Measurements from ENCODE around the gene ETV1. TPM values are rescaled to one million over a fixed set of nuclear protein-coding genes. Genes with fewer than 3 reads are reported as not detected.

The ETV1 gene
- total RNA-seq, 2 donors from 2014 or later = 27.7 to 58.4 TPM

GRCh38 chr7:14001139-14001538 is 11.7 kb upstream of the ETV1 start:
- no peak for DNase-seq (ENCODE audit: low spot score)
- H3K4me3 ChIP-seq = no peak overlapping the region
- TF ChIP-seq CTCF (IDR thresholded peaks at IDR 0.05) = no peak

GRCh38 chr7:14000247-14000646 is 10.8 kb upstream of the ETV1 start:
- Histone ChIP-seq H3K9me3 (no peaks in the 10 kb centered on the region), H3K4me1 (no peaks in the 10 kb centered on the region), H3K4me3 (no peak overlapping the region), H3K27ac (no peak overlapping the region), H3K36me3 (no peaks in the 10 kb centered on the region), H3K27me3 (no peaks in the 10 kb centered on the region)
- TF ChIP-seq CTCF (IDR thresholded peaks at IDR 0.05) = no peak
- DNase-seq (ENCODE audit: low spot score) = no peak

More at GRCh38 chr7:14001139-14001538, 11.7 kb upstream of the ETV1 start:
- no peaks in the 10 kb centered on the region for H3K27me3 ChIP-seq
- no peaks in the 10 kb centered on the region for H3K36me3 ChIP-seq
- H3K27ac ChIP-seq = no peak overlapping the region
- no peaks in the 10 kb centered on the region for H3K4me1 ChIP-seq
- no peaks in the 10 kb centered on the region for H3K9me3 ChIP-seq

GRCh38 chr7:13998866-13999265 is 9.4 kb upstream of the ETV1 start:
- H3K4me3 ChIP-seq = no peak overlapping the region
- no peak for TF ChIP-seq CTCF (IDR thresholded peaks at IDR 0.05)
- H3K27me3 ChIP-seq = no peaks in the 10 kb centered on the region
- H3K36me3 ChIP-seq = no peaks in the 10 kb centered on the region
- no peak overlapping the region for H3K27ac ChIP-seq
- DNase-seq (ENCODE audit: low spot score) = no peak
- no peaks in the 10 kb centered on the region for H3K4me1 ChIP-seq
- no peaks in the 10 kb centered on the region for H3K9me3 ChIP-seq

- Histone ChIP-seq H3K36me3 (no peaks in the 10 kb centered on the region), H3K27me3 (no peaks in the 10 kb centered on the region), H3K4me1 (peaks cover 0 to 4% of the 10 kb centered on the region in 2 donors), H3K27ac (peak overlapping the region; percentile 91 to 94), H3K4me3 (peak overlapping the region in 1 of 2 donors; percentile 70), H3K9me3 (no peaks in the 10 kb centered on the region)
- no peak for DNase-seq (ENCODE audit: low spot score)
- no peak for TF ChIP-seq CTCF (IDR thresholded peaks at IDR 0.05)
These were observed 3.1 kb upstream of the ETV1 start for GRCh38 chr7:13992596-13992964.

- no peaks in the 10 kb centered on the region for H3K27me3 ChIP-seq
- H3K27ac ChIP-seq = peak overlapping the region; percentile 91 to 94
- no peak for TF ChIP-seq CTCF (IDR thresholded peaks at IDR 0.05)
- H3K4me3 ChIP-seq = peak overlapping the region; percentile 66 to 70
- no peaks in the 10 kb centered on the region for H3K9me3 ChIP-seq
- no peak for DNase-seq (ENCODE audit: low spot score)
- peaks cover 0 to 4% of the 10 kb centered on the region in 2 donors for H3K4me1 ChIP-seq
- H3K36me3 ChIP-seq = no peaks in the 10 kb centered on the region
These were observed 2.5 kb upstream of the ETV1 start for GRCh38 chr7:13991791-13992595.

Data from right atrium auricular region (tissue), 2 donors.